OCI-LY7 (cell line): ENCODE results near the gene PGP. TPM values are rescaled to one million over a fixed set of nuclear protein-coding genes. Genes with fewer than 3 reads are reported as not detected.

ENCODE experiments used
- BruUV-seq: library from RNA; stranded (reverse); fragments of 400-500 nt; replicated peaks from 2 replicates; lab custom pipeline; 2021; lab: Mats Ljungman, UMichigan
- CTCF ChIA-PET: fragments of 300-600 bp; sonication (Branson Sonifier 250); formaldehyde crosslinking; loops from one replicate; lab custom pipeline; 2022; ENCODE audit warnings: antibody characterized with exemption; ENCODE audit not compliant: unreplicated experiment; lab: Charles Lee
- POLR2A ChIA-PET: fragments of 300-600 bp; sonication (Branson Sonifier 250); formaldehyde crosslinking; loops from one replicate; lab custom pipeline; 2022; ENCODE audit warnings: antibody characterized with exemption; lab: Charles Lee
- DNase-seq: peaks from one replicate; pipeline ENCODE4 v3.0.0-alpha.2; 2015; ENCODE audit warnings: low spot score
- H2AFZ ChIP-seq: fragments of 200-600 bp; sonication (generic), shearing (Covaris generic); 2 replicates; pipeline ENCODE4 v1.6.1; 2014; ENCODE audit warnings: mild to moderate bottlenecking, antibody characterized with exemption, low read length, moderate library complexity
- H3K27ac ChIP-seq: fragments of 200-600 bp; sonication (generic); 2 replicates; pipeline ENCODE4 v1.5.1; 2014; ENCODE audit warnings: mixed run types, low read depth, mild to moderate bottlenecking, moderate library complexity, low read length, inconsistent platforms; ENCODE audit not compliant: poor library complexity, severe bottlenecking
- H3K36me3 ChIP-seq: fragments of 200-600 bp; sonication (generic); 2 replicates; pipeline ENCODE4 v1.6.1; 2014; ENCODE audit warnings: mild to moderate bottlenecking, antibody characterized with exemption, low read length, moderate library complexity, mixed read lengths; ENCODE audit not compliant: insufficient read depth
- H3K4me1 ChIP-seq: fragments of 200-600 bp; sonication (generic); 2 replicates; pipeline ENCODE4 v1.5.1; 2014; ENCODE audit warnings: mild to moderate bottlenecking, low read length; ENCODE audit not compliant: insufficient read depth, poor library complexity, severe bottlenecking
- H3K4me2 ChIP-seq: fragments of 200-600 bp; sonication (generic); 2 replicates; pipeline ENCODE4 v1.6.1; 2014; ENCODE audit warnings: mild to moderate bottlenecking, low read length
- H3K4me3 ChIP-seq: fragments of 200-600 bp; sonication (generic); 2 replicates; pipeline ENCODE4 v1.5.1; 2014; ENCODE audit warnings: mild to moderate bottlenecking, low read depth, low read length; ENCODE audit not compliant: poor library complexity, severe bottlenecking
- H3K79me2 ChIP-seq: fragments of 200-600 bp; sonication (generic); 2 replicates; pipeline ENCODE4 v1.6.1; 2016; ENCODE audit warnings: low read depth, mild to moderate bottlenecking, low read length, moderate library complexity, mixed read lengths; ENCODE audit not compliant: insufficient read depth
- H3K9me2 ChIP-seq: fragments of 200-600 bp; sonication (generic); 2 replicates; pipeline ENCODE4 v1.6.1; 2016; ENCODE audit warnings: mild to moderate bottlenecking, low read length, mixed read lengths; ENCODE audit not compliant: insufficient read depth
- H3K9me3 ChIP-seq: fragments of 200-600 bp; sonication (generic); 2 replicates; pipeline ENCODE4 v1.6.1; 2014; ENCODE audit warnings: mild to moderate bottlenecking, mixed run types, low read length, mixed read lengths
- H4K20me1 ChIP-seq: fragments of 200-600 bp; sonication (generic); 2 replicates; pipeline ENCODE4 v1.6.1; 2014; ENCODE audit warnings: mild to moderate bottlenecking, antibody characterized with exemption, low read length, moderate library complexity, mixed read lengths; ENCODE audit not compliant: insufficient read depth
- EZH2phosphoT487 ChIP-seq: fragments of 200-600 bp; sonication (generic); IDR thresholded peaks from 2 replicates; pipeline ENCODE4 v1.6.1; 2018; ENCODE audit warnings: low read depth, borderline replicate concordance, mild to moderate bottlenecking, mixed run types, antibody characterized with exemption, low read length, moderate library complexity, mixed read lengths
- intact Hi-C: fragments of 100-400 bp; cut with micrococcal nuclease; formaldehyde crosslinking; loops from one replicate; pipeline ENCODE4 v1.10.0; 2022; ENCODE audit not compliant: unreplicated experiment
- total RNA-seq, 2 experiments: library from RNA; depleted of rRNA in 1 of 2; stranded (reverse); fragments of >200 nt in 1 of 2; shearing (Covaris generic) in 1 of 2; gene quantifications; 2 replicates each; pipeline ENCODE4 v1.2.3, GENCODE V29; 2014 to 2022
- TF ChIP-seq, protein P1 (sequence below): fragments of 200-600 bp; sonication (generic); conservative IDR thresholded peaks from 2 replicates; pipeline ENCODE4 v1.5.1; 2014; ENCODE audit warnings: mild to moderate bottlenecking, antibody characterized with exemption, low read length, moderate library complexity, mixed read lengths

Gene PGP
- total RNA-seq, 2 experiments from 2014 or later: 37.9 to 44.2 TPM

DNA sequence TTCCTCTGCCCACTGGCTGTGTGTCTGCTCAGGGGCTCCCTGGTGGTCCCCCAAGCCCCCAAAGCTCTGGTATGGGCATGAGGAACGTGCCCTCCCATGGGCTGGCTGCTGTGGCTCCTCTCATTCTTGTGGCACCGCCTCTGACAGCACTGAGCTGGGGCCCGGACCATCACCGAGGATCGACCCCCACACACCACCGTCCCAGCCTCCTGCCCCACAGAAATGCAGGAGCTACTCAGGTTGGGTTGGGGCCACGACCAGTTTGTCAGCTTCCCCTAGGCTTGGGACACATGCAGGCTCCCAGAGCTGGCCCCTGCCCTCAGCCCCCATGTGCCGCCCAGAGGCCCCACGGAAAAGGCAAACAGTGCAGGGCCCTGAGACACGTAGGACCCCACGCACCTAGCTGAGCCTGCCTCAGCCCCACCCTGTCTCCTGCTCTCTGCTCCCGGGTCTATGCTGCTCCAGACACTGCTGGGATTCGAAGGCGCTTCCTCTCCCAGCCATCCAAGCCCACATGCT, 15.0 kb downstream of the PGP start:
- Histone ChIP-seq H4K20me1 (no peaks in the 10 kb centered on the region), H3K4me3 (no peak overlapping the region), H3K4me1 (peaks cover 2% of the 10 kb centered on the region), H3K4me2 (no peak overlapping the region), H3K9me3 (no peaks in the 10 kb centered on the region), H2AFZ (no peak overlapping the region), H3K27ac (no peak overlapping the region), H3K36me3 (no peaks in the 10 kb centered on the region), H3K9me2 (no peaks in the 10 kb centered on the region), H3K79me2 (no peaks in the 10 kb centered on the region)
- no peak for DNase-seq
- BruUV-seq: no TSS peak
- POLR2A ChIA-PET: no interaction called here
- TF ChIP-seq, protein P1, sequence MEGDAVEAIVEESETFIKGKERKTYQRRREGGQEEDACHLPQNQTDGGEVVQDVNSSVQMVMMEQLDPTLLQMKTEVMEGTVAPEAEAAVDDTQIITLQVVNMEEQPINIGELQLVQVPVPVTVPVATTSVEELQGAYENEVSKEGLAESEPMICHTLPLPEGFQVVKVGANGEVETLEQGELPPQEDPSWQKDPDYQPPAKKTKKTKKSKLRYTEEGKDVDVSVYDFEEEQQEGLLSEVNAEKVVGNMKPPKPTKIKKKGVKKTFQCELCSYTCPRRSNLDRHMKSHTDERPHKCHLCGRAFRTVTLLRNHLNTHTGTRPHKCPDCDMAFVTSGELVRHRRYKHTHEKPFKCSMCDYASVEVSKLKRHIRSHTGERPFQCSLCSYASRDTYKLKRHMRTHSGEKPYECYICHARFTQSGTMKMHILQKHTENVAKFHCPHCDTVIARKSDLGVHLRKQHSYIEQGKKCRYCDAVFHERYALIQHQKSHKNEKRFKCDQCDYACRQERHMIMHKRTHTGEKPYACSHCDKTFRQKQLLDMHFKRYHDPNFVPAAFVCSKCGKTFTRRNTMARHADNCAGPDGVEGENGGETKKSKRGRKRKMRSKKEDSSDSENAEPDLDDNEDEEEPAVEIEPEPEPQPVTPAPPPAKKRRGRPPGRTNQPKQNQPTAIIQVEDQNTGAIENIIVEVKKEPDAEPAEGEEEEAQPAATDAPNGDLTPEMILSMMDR: no peak
- no peak for TF ChIP-seq EZH2phosphoT487
- CTCF ChIA-PET: no interaction called here
- intact Hi-C loops: no loop called here

DNA sequence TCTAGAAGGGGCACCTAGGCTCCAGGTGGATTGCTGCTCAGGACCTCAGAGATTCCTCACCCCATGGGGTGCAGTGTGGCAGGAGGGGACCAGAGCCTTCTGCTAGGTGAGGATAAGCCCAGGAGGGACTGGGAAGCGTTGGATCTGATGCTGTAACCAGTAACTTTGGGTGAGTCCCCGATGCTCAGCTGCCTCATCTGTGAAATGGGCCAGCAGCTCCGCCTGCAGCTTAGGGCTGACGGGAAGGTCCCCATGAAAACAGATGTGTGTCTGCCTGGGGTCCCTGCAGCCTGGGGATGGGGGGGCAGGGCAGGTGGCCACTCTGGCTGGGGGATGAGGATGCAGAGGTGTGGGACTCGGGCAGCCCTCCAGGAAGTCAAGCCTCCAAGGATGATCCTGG, 15.5 kb downstream of the PGP start:
- H3K36me3 ChIP-seq: no peaks in the 10 kb centered on the region
- ChIA-PET POLR2A (no interaction called here), CTCF (no interaction called here)
- H3K4me3 ChIP-seq: no peak overlapping the region
- no peaks in the 10 kb centered on the region for H4K20me1 ChIP-seq
- TF ChIP-seq EZH2phosphoT487: no peak
- TF ChIP-seq, protein P1: no peak
- intact Hi-C loops: no loop called here
- DNase-seq: no peak
- no peak overlapping the region for H3K4me2 ChIP-seq
- H3K4me1 ChIP-seq: no peaks in the 10 kb centered on the region
- BruUV-seq: no TSS peak
- H3K79me2 ChIP-seq: no peaks in the 10 kb centered on the region
- H2AFZ ChIP-seq: no peak overlapping the region
- H3K27ac ChIP-seq: no peak overlapping the region
- no peaks in the 10 kb centered on the region for H3K9me3 ChIP-seq
- H3K9me2 ChIP-seq: no peaks in the 10 kb centered on the region

DNA sequence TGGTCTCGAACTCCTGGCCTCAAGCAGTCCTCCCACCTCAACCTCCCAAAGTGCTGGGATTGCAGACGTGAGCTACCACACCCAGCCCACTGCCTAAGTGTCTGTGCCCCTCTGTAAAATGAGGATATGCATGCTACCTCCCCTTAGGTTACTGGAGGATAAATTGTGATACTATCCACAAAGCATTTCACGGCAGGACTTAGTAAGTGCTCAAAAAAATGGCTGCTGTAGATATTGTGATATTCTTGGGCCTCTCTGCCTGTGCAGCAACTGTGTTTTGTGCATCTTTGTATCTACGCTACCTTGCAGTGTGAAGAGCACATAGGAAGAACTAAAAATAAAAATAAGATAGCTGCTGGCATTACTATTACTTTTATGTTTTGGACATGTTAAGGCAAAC, 16.4 kb downstream of the PGP start:
- no peak overlapping the region for H3K4me2 ChIP-seq
- H4K20me1 ChIP-seq: no peaks in the 10 kb centered on the region
- no peaks in the 10 kb centered on the region for H3K9me3 ChIP-seq
- POLR2A ChIA-PET: interaction anchor here (0.6 kb wide), 1 partner anchor 55 kb away, joined by 5 read pairs; no protein-coding TSS in a partner anchor
- CTCF ChIA-PET: no interaction called here
- H3K9me2 ChIP-seq: no peaks in the 10 kb centered on the region
- H2AFZ ChIP-seq: no peak overlapping the region
- no peaks in the 10 kb centered on the region for H3K36me3 ChIP-seq
- intact Hi-C loops: no loop called here
- DNase-seq: no peak
- no peak overlapping the region for H3K4me3 ChIP-seq
- H3K27ac ChIP-seq: no peak overlapping the region
- no TSS peak for BruUV-seq
- H3K4me1 ChIP-seq: no peaks in the 10 kb centered on the region
- no peaks in the 10 kb centered on the region for H3K79me2 ChIP-seq
- TF ChIP-seq, protein P1: no peak
- TF ChIP-seq EZH2phosphoT487: no peak
